ENCODE data around the gene ARFRP1. TPM values are rescaled to one million over a fixed set of nuclear protein-coding genes. Genes with fewer than 3 reads are reported as not detected.

ARFRP1 gene
- total RNA-seq, 2 donors from 2014 or later: 35.3 to 76.9 TPM

- DNase-seq: no peak
- Histone ChIP-seq H3K9ac (ENCODE audit: low read depth in 2 of 2, low read length in 2 of 2) (no peak overlapping the region), H3K27me3 (no peaks in the 10 kb centered on the region), H3K36me3 (no peaks in the 10 kb centered on the region), H3K4me3 (no peak overlapping the region), H3K27ac (no peak overlapping the region), H3K4me1 (peaks cover 10% of the 10 kb centered on the region), H3K9me3 (no peaks in the 10 kb centered on the region)
- intact Hi-C loops (cut with DNase I): no loop called here
- TF ChIP-seq CTCF (IDR thresholded peaks at IDR 0.05): no peak
Observed at GRCh38 chr20:63712191-63712590, 4.4 kb upstream of the ARFRP1 start.

- no peak overlapping the region for H3K4me3 ChIP-seq
- no peak for DNase-seq
- no peak for TF ChIP-seq CTCF (IDR thresholded peaks at IDR 0.05)
Observed at GRCh38 chr20:63711085-63711645, 3.4 kb upstream of the ARFRP1 start.

GRCh38 chr20:63709149-63709527 is 1.4 kb upstream of the ARFRP1 start:
- no peaks in the 10 kb centered on the region for H3K27me3 ChIP-seq
- peaks cover 22% of the 10 kb centered on the region for H3K4me1 ChIP-seq
- H3K36me3 ChIP-seq: peaks cover 11% of the 10 kb centered on the region
- peak overlapping the region; percentile 99 for H3K4me3 ChIP-seq
- H3K9ac ChIP-seq (ENCODE audit: low read depth in 2 of 2, low read length in 2 of 2): peak overlapping the region; percentile 72 to 100
- no peak for DNase-seq
- no peak overlapping the region for H3K27ac ChIP-seq
- intact Hi-C loops (cut with DNase I): loop anchor here (10.0 kb wide), 1 partner anchor 86 kb away; no protein-coding TSS in a partner anchor
- no peaks in the 10 kb centered on the region for H3K9me3 ChIP-seq
- no peak for TF ChIP-seq CTCF (IDR thresholded peaks at IDR 0.05)

More at GRCh38 chr20:63711085-63711645, 3.4 kb upstream of the ARFRP1 start:
- Histone ChIP-seq H3K36me3 (no peaks in the 10 kb centered on the region), H3K9ac (ENCODE audit: low read depth in 2 of 2, low read length in 2 of 2) (no peak overlapping the region), H3K27me3 (no peaks in the 10 kb centered on the region), H3K9me3 (no peaks in the 10 kb centered on the region), H3K27ac (no peak overlapping the region), H3K4me1 (peaks cover 16% of the 10 kb centered on the region)
- intact Hi-C loops (cut with DNase I): no loop called here

- no peak for TF ChIP-seq CTCF (IDR thresholded peaks at IDR 0.05)
- no peaks in the 10 kb centered on the region for H3K27me3 ChIP-seq
- peak overlapping the region; percentile 91 for H3K27ac ChIP-seq
- peak overlapping the region; percentile 99 for H3K4me3 ChIP-seq
- peak overlapping the region; percentile 72 to 100 for H3K9ac ChIP-seq (ENCODE audit: low read depth in 2 of 2, low read length in 2 of 2)
- H3K9me3 ChIP-seq: no peaks in the 10 kb centered on the region
- no peak for DNase-seq
- peaks cover 22% of the 10 kb centered on the region for H3K4me1 ChIP-seq
- intact Hi-C loops (cut with DNase I): loop anchor here (10.0 kb wide), 1 partner anchor 86 kb away; no protein-coding TSS in a partner anchor
- H3K36me3 ChIP-seq: peaks cover 11% of the 10 kb centered on the region
Observed at GRCh38 chr20:63708301-63709148, 749 bp upstream of the ARFRP1 start.

GRCh38 chr20:63706852-63707557 is 771 bp downstream of the ARFRP1 start:
- peaks cover 11% of the 10 kb centered on the region for H3K36me3 ChIP-seq
- intact Hi-C loops (cut with DNase I): loop anchor here (10.0 kb wide), 1 partner anchor 88 kb away; no protein-coding TSS in a partner anchor

More at GRCh38 chr20:63706852-63707557, 771 bp downstream of the ARFRP1 start:
- Histone ChIP-seq H3K27ac (peak overlapping the region; percentile 91), H3K9me3 (no peaks in the 10 kb centered on the region), H3K9ac (ENCODE audit: low read depth in 2 of 2, low read length in 2 of 2) (peak overlapping the region; percentile 92 to 100), H3K4me3 (peak overlapping the region; percentile 99), H3K27me3 (no peaks in the 10 kb centered on the region), H3K4me1 (peaks cover 22% of the 10 kb centered on the region)
- no peak for TF ChIP-seq CTCF (IDR thresholded peaks at IDR 0.05)
- DNase-seq: peak; percentile 66
